ENCODE data around the gene TRIM31. TPM values are rescaled to one million over a fixed set of nuclear protein-coding genes. Genes with fewer than 3 reads are reported as not detected.
A peak's percentile ranks its signal among the peaks of the same experiment; 100 is the strongest.

TRIM31 gene
- total and polyA plus RNA-seq, 8 donors, result 1.2 to 52.2 (median 7.8) TPM; not detected in 2

- no peaks in the 10 kb centered on the region for H3K9me3 ChIP-seq
- DNase-seq, result peak; percentile 94 to 99
- H3K36me3 ChIP-seq, result peaks cover 0 to 28% (median 22%) of the 10 kb centered on the region in 4 donors
- intact Hi-C loops (cut with DNase I; ENCODE audit: low total_unique reads), result no loop called here
- TF ChIP-seq CTCF (IDR thresholded peaks at IDR 0.05) (no peak), POLR2AphosphoS5 (IDR thresholded peaks at IDR 0.05) (peak; percentile 93 to 97 (median 96)), POLR2A (IDR thresholded peaks at IDR 0.05) (peak in 1 of 4 donors; percentile 89), EP300 (IDR thresholded peaks at IDR 0.05) (no peak)
- H3K4me1 ChIP-seq, result peaks cover 26 to 49% (median 34%) of the 10 kb centered on the region in 4 donors
- 0 to 1% (median 0%) methylated on average over 20 to 48 of the region's 48 CpGs for WGBS, 5 donors
- H3K4me3 ChIP-seq, result peak within 1 kb of the TSS; percentile 75 to 86 (median 83)
- H3K27ac ChIP-seq, result peak within 1 kb of the TSS; percentile 87 to 95 (median 93)
- no peaks in the 10 kb centered on the region for H3K27me3 ChIP-seq
Measured at GRCh38 chr6:30061092-30061857, 51.6 kb downstream of the TRIM31 start, which contains the start of gene POLR1H. POLR1H (plus strand) TSS chr6:30061265; CDS start chr6:30061525, 260 bp downstream.

GRCh38 chr6:30060606-30061091 is 52.2 kb downstream of the TRIM31 start:
- TF ChIP-seq CTCF (IDR thresholded peaks at IDR 0.05) (no peak), EP300 (IDR thresholded peaks at IDR 0.05) (no peak), POLR2AphosphoS5 (IDR thresholded peaks at IDR 0.05) (no peak), POLR2A (IDR thresholded peaks at IDR 0.05) (no peak)
- H3K4me1 ChIP-seq, result peaks cover 21 to 43% (median 29%) of the 10 kb centered on the region in 4 donors
- intact Hi-C loops (cut with DNase I; ENCODE audit: low total_unique reads), result no loop called here
- 0 to 1% (median 0%) methylated on average over 24 of the region's 24 CpGs for WGBS, 5 donors
- peak overlapping the region; percentile 87 to 95 (median 93) for H3K27ac ChIP-seq
- peaks cover 0 to 35% (median 28%) of the 10 kb centered on the region in 4 donors for H3K36me3 ChIP-seq
- H3K9me3 ChIP-seq, result no peaks in the 10 kb centered on the region
- no peaks in the 10 kb centered on the region for H3K27me3 ChIP-seq
- DNase-seq, result peak in 1 of 2 donors; percentile 71
- H3K4me3 ChIP-seq, result peak overlapping the region; percentile 75 to 86 (median 83)

GRCh38 chr6:30055513-30055912 is 57.4 kb downstream of the TRIM31 start:
- TF ChIP-seq CTCF (IDR thresholded peaks at IDR 0.05) (no peak), POLR2A (IDR thresholded peaks at IDR 0.05) (no peak), EP300 (IDR thresholded peaks at IDR 0.05) (no peak), POLR2AphosphoS5 (IDR thresholded peaks at IDR 0.05) (no peak)
- intact Hi-C loops (cut with DNase I; ENCODE audit: low total_unique reads), result no loop called here
- H3K4me3 ChIP-seq, result no peak overlapping the region
- H3K27ac ChIP-seq, result no peak overlapping the region
- no peaks in the 10 kb centered on the region for H3K9me3 ChIP-seq
- no peaks in the 10 kb centered on the region for H3K27me3 ChIP-seq
- peaks cover 0 to 42% (median 34%) of the 10 kb centered on the region in 4 donors for H3K36me3 ChIP-seq
- WGBS, 5 donors, result 56 to 68% (median 63%) methylated on average over 1 of the region's 1 CpG
- peaks cover 9 to 14% (median 12%) of the 10 kb centered on the region in 4 donors for H3K4me1 ChIP-seq
- no peak for DNase-seq

GRCh38 chr6:30053682-30054081 is 59.2 kb downstream of the TRIM31 start:
- intact Hi-C loops (cut with DNase I; ENCODE audit: low total_unique reads), result no loop called here

More at GRCh38 chr6:30053682-30054081, 59.2 kb downstream of the TRIM31 start:
- DNase-seq, result no peak
- H3K36me3 ChIP-seq, result peaks cover 0 to 44% (median 35%) of the 10 kb centered on the region in 4 donors
- H3K27ac ChIP-seq, result no peak overlapping the region
- WGBS, 5 donors, result 81 to 89% (median 83%) methylated on average over 3 of the region's 3 CpGs
- no peak overlapping the region for H3K4me3 ChIP-seq
- no peaks in the 10 kb centered on the region for H3K4me1 ChIP-seq
- TF ChIP-seq POLR2A (IDR thresholded peaks at IDR 0.05) (no peak), EP300 (IDR thresholded peaks at IDR 0.05) (no peak), CTCF (IDR thresholded peaks at IDR 0.05) (no peak), POLR2AphosphoS5 (IDR thresholded peaks at IDR 0.05) (no peak)
- no peaks in the 10 kb centered on the region for H3K9me3 ChIP-seq
- H3K27me3 ChIP-seq, result no peaks in the 10 kb centered on the region

Small RNAs within 50 kb of the gene (small RNA-seq; reads per million reads assigned to genes)
- gene RF00554, result 0 reads per million in 4 donors
- 0 reads per million in 4 donors for gene RF02219
- 0 reads per million in 4 donors for gene RF02220

Other genes starting within 250 kb of the TRIM31 start
- gene HLA-A, start 170.6 kb downstream of the TRIM31 start, total RNA-seq, result 100 to 1,000 TPM; 290 to 910 (median 313) TPM
- gene HLA-A, start 170.6 kb downstream of the TRIM31 start, polyA plus RNA-seq, result 100 to 1,000 TPM; 142 to 628 (median 276) TPM
- 10 to 100 TPM in 3 of 5 donors, 1 to 10 TPM in 2; 4.1 to 44.2 (median 21.7) TPM for gene POLR1H, start 51.8 kb downstream of the TRIM31 start, total RNA-seq
- 10 to 100 TPM; 36.0 to 65.1 (median 52.3) TPM for gene POLR1H, start 51.8 kb downstream of the TRIM31 start, polyA plus RNA-seq
- 100 to 1,000 TPM in 1 of 5 donors, 10 to 100 TPM in 3, 1 to 10 TPM in 1; 1.2 to 141 (median 30.4) TPM for gene PPP1R11, start 45.9 kb downstream of the TRIM31 start, total RNA-seq
- gene PPP1R11, start 45.9 kb downstream of the TRIM31 start, polyA plus RNA-seq, result 100 to 1,000 TPM in 1 of 3 donors, 10 to 100 TPM in 2; 67.8 to 106 (median 69.7) TPM
- 10 to 100 TPM in 1 of 5 donors, 1 to 10 TPM in 1, under 1 TPM in 1, not detected in 2; 0.18 to 13.5 (median 7.1) TPM for gene RNF39, start 37.3 kb downstream of the TRIM31 start, total RNA-seq
- 1 to 10 TPM; 2.4 to 3.4 (median 3.2) TPM for gene RNF39, start 37.3 kb downstream of the TRIM31 start, polyA plus RNA-seq
- gene TRIM40, start 23.1 kb upstream of the TRIM31 start, total RNA-seq, result not detected
- not detected for gene TRIM40, start 23.1 kb upstream of the TRIM31 start, polyA plus RNA-seq
- gene TRIM10, start 48.1 kb upstream of the TRIM31 start, total RNA-seq, result 1 to 10 TPM in 1 of 5 donors, under 1 TPM in 2, not detected in 2; 0.37 to 2.3 (median 0.58) TPM
- gene TRIM10, start 48.1 kb upstream of the TRIM31 start, polyA plus RNA-seq, result not detected
- gene TRIM15, start 50.5 kb upstream of the TRIM31 start, total RNA-seq, result 10 to 100 TPM in 1 of 5 donors, not detected in 4; 24.6 TPM
- under 1 TPM in 1 of 3 donors, not detected in 2; 0.13 TPM for gene TRIM15, start 50.5 kb upstream of the TRIM31 start, polyA plus RNA-seq
- 10 to 100 TPM; 28.3 to 53.9 (median 38.8) TPM for gene TRIM26, start 100.3 kb upstream of the TRIM31 start, total RNA-seq
- 10 to 100 TPM; 25.1 to 30.5 (median 30.2) TPM for gene TRIM26, start 100.3 kb upstream of the TRIM31 start, polyA plus RNA-seq
- 10 to 100 TPM in 3 of 5 donors, 1 to 10 TPM in 2; 8.6 to 28.1 (median 17.5) TPM for gene TRIM39, start 213.8 kb upstream of the TRIM31 start, total RNA-seq
- 10 to 100 TPM in 1 of 3 donors, 1 to 10 TPM in 2; 6.5 to 11.2 (median 8.4) TPM for gene TRIM39, start 213.8 kb upstream of the TRIM31 start, polyA plus RNA-seq
- gene RPP21, start 232.1 kb upstream of the TRIM31 start, total RNA-seq, result 100 to 1,000 TPM in 2 of 5 donors, 10 to 100 TPM in 1, 1 to 10 TPM in 1, not detected in 1; 4.5 to 157 (median 60.3) TPM
- gene RPP21, start 232.1 kb upstream of the TRIM31 start, polyA plus RNA-seq, result 100 to 1,000 TPM; 119 to 167 (median 145) TPM